Activated naive CD8-positive, alpha-beta T cell treated with anti-CD3 and anti-CD28 coated beads, Interleukin-2, amount 50 U/mL, for 24 hours (primary cell): ENCODE measurements around the gene CRACR2B.
A peak's percentile ranks its signal among the peaks of the same experiment; 100 is the strongest.

Experiments used
- ATAC-seq: fragments of 150-1000 bp; cut with Tn5 transposase; one replicate; pipeline ENCODE4 v1.10.0; 2021
- DNase-seq: peaks from one replicate; pipeline ENCODE4 v3.0.0; 2021
- H3K27ac Mint-ChIP-seq: one replicate; pipeline ENCODE4 v1.8.0; 2021; ENCODE audit warnings: mild to moderate bottlenecking, mixed read lengths
- H3K27me3 Mint-ChIP-seq: one replicate; pipeline ENCODE4 v1.8.0; 2021; ENCODE audit warnings: mixed read lengths
- H3K36me3 Mint-ChIP-seq: one replicate; pipeline ENCODE4 v1.8.0; 2021; ENCODE audit warnings: low read depth, mixed read lengths
- H3K4me1 Mint-ChIP-seq: one replicate; pipeline ENCODE4 v1.8.0; 2021; ENCODE audit warnings: mixed read lengths
- H3K4me3 Mint-ChIP-seq: one replicate; pipeline ENCODE4 v1.8.0; 2021; ENCODE audit warnings: mild to moderate bottlenecking, moderate library complexity, mixed read lengths
- H3K9me3 Mint-ChIP-seq: one replicate; pipeline ENCODE4 v1.8.0; 2021; ENCODE audit warnings: mixed read lengths

CRACR2B gene

DNA sequence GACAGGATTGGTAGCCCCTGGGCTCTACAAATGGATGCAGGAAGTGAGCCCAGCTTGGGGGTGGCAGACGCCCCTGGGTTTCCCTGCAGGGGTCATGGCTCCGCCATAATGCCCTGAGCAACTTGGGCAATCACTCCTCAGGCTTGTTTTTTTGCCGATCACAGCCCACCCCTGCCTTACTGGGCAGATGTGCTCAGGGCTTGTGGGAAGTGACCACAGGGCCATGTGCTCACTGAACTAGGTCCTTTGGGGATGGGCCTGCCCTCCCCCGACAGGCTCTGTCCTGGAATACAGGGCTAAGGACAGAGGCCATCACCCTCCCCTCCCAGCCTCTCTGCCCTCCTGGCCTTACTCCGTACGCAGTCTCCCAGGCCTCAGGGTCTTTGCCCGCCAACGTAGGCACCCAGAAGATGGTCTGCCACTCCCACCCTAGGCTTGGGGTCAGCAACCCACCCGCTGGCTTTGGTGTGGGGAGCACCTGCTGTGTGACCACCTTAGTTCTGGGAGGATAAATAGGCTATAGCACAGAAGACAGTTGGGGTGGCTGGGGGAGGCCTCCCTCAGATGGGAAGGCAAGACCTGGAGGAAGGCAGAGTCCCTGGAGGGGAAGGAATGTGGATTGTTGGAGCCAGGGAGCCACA is 14.1 kb upstream of the CRACR2B start:
- Mint-ChIP-seq H3K4me1 (peaks cover 34% of the 10 kb centered on the region), H3K4me3 (peak overlapping the region; percentile 93), H3K9me3 (no peaks in the 10 kb centered on the region), H3K27me3 (no peaks in the 10 kb centered on the region), H3K36me3 (peaks cover 39% of the 10 kb centered on the region), H3K27ac (peak overlapping the region; percentile 98)
- DNase-seq (no peak), ATAC-seq (no peak)

DNA sequence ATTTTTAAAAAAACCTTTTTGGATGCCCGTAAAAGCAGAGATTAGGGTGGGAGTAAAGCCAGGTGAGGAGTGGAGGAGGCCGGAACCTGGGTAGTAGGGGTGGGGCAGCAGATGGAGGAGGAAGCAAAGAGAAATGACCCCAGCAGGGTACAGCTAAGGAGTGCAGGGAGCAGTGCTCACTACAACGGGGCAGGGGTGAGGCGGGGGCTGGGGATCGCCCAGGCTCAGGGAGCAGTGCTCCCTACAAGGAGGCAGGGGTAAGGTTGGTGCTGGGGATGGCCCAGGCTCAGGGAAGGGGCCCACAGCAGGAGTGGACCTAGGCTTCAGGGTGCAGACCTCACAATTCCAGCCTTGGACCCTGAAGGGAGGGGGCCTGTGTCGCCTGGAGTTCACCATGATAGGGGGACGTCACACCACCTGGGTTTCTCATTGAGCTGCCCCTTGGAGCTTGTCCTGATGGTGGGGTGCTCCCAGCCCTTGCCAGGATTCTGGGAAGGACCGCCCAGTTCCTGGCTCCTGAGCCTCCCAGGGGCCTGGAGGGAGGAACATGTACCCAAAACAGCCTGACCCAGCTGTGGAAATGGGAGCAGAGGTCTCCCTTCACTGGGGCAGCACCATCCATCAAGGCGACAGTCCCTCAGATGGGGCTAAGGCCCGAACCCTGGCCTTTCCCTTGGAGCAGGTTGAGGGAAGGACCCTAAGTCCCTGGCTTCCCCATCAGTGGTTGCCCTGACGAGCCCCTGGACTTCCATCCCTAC is 11.9 kb upstream of the CRACR2B start:
- ATAC-seq = no peak
- Mint-ChIP-seq H3K4me1 (peaks cover 26% of the 10 kb centered on the region), H3K27ac (no peak overlapping the region), H3K4me3 (no peak overlapping the region), H3K36me3 (peaks cover 30% of the 10 kb centered on the region), H3K9me3 (no peaks in the 10 kb centered on the region), H3K27me3 (no peaks in the 10 kb centered on the region)
- no peak for DNase-seq

DNA sequence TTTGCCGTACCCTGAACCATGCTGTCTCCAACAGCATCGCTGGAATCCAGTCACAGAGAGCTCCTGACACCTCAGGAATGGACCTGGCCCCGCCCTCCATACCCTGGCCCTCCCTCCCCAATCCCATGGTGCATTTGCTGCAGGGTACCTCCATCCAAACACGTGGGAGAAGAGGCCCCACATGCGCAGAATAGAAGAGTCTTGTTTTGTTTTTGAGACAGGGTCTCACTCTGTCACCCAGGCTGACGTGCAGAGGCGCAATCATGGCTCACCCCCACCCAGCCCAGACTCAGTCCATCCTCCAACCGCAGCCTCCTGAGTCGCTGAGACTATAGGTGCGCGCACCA is 11.3 kb upstream of the CRACR2B start:
- Mint-ChIP-seq H3K36me3 (peaks cover 24% of the 10 kb centered on the region), H3K27ac (no peak overlapping the region), H3K4me1 (peaks cover 24% of the 10 kb centered on the region), H3K27me3 (no peaks in the 10 kb centered on the region), H3K9me3 (no peaks in the 10 kb centered on the region), H3K4me3 (no peak overlapping the region)
- ATAC-seq = no peak
- DNase-seq = no peak

DNA sequence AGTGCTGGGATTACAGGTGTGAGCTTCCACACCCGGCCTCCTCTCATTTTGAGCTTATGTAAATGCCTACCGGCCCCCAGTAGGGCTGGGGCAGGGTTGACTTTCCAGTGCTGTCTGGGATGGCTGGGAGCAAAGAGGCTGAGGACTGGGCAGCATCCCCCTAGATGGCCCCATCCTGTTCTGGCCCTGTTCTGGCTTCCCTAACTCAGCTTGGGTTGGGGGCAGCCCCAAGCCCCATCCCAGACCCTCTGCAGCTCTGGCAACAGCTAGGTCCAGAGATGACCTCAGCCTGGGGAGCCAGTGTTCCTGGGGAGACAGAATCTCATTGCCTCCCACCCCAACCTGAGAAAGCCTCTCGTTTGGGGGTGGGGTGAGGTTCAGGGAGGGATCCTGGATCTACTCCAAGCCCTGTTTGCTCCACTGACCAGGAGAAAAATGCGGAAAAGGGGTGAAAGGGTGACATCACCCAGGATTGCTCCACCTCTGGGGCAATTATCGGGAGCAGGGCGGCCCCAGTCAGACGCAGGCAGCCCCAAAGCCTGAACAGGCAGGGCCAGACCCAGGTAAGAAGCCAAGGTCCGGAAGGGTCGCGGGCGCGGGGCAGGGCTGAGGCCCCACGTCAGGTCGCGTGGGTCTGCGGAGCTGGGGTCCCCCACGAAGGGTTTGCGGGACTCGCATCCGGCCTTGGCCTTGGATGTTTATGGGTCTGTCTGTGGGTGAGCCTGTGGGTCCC is 9.2 kb upstream of the CRACR2B start, which contains the start of gene PNPLA2:
PNPLA2 (plus strand) TSS at position 519 of the 733 bp plus-strand sequence. CDS start 805 bp downstream, outside the sequence.
- ATAC-seq = no peak

DNA sequence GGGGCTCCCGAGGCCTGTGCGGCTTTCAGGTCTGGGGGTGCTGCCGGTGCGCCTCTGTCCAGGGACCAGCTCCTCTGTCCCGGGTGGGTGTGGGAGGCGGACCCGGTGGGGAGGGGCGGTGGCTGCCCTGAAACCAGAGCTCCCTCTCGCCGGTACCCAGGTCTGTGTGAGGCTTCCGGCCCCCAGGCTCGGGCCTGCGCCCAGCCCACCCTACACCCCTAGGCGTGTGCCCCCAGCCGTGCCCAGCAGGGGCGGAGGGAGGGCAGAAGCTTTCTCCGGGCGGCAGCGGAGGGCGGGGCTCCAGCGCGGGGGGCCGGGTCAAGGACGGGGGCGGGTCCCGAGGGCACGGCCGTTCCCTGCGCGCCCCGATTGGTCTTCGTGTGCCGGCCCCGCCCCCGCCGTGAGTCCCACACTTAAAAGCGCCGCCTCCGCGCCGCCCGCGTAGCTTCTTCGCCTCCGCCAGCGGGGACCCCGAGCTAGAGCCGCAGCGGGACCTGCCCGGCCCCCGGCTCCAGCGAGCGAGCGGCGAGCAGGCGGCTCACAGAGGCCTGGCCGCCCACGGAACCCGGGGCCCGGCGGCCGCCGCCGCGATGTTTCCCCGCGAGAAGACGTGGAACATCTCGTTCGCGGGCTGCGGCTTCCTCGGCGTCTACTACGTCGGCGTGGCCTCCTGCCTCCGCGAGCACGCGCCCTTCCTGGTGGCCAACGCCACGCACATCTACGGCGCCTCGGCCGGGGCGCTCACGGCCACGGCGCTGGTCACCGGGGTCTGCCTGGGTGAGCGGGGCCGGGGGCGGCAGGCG is 8.4 kb upstream of the CRACR2B start:
- Mint-ChIP-seq H3K4me3 (peak overlapping the region; percentile 77), H3K36me3 (no peaks in the 10 kb centered on the region), H3K4me1 (peaks cover 12% of the 10 kb centered on the region), H3K27ac (no peak overlapping the region), H3K9me3 (no peaks in the 10 kb centered on the region), H3K27me3 (no peaks in the 10 kb centered on the region)
- ATAC-seq = peak; percentile 74
- peak; percentile 93 for DNase-seq

More for the DNA sequence above, 9.2 kb upstream of the CRACR2B start, which contains the start of gene PNPLA2:
- H3K4me3 Mint-ChIP-seq = peak within 1 kb of the TSS; percentile 77
- H3K9me3 Mint-ChIP-seq = no peaks in the 10 kb centered on the region
- peaks cover 12% of the 10 kb centered on the region for H3K4me1 Mint-ChIP-seq
- H3K27me3 Mint-ChIP-seq = no peaks in the 10 kb centered on the region
- DNase-seq = no peak
- peaks cover 4% of the 10 kb centered on the region for H3K36me3 Mint-ChIP-seq
- no peak within 1 kb of the TSS for H3K27ac Mint-ChIP-seq

DNA sequence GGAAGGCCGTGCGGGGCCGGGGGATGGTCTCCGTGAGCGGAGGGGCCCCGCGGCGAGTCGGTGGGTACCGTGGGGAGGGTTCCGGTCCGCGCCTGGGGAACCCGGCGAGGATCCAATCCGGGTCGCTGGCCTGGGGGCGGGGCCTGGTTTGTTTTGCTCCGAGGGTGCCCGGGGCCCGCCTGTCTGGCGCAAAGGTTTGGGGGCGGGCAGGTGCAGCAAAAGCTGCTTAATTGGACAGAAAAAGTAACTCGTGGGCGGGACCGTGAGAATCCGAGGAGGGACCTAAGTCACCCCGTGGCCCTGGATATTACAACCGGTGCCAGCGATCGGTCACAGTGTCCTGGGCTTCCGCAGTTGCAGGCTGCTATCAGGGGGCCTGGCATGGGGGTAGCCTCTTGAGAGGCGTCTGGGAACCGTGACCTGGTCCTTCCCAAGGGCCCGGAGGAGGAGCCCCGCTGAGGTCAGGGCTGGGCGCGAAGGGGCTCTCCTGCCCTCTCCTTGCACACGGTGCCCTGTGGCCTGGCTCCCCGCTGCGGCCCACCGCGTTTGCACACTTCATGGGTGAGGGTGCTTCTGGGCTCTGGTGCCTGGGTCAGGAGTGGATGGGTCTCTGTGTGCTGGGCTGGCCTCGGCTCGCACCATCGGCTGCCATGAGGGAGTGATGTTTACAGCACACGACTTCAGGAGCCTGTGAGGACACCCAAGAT is 7.6 kb upstream of the CRACR2B start:
- Mint-ChIP-seq H3K36me3 (no peaks in the 10 kb centered on the region), H3K27me3 (no peaks in the 10 kb centered on the region), H3K9me3 (no peaks in the 10 kb centered on the region), H3K4me1 (peaks cover 12% of the 10 kb centered on the region), H3K27ac (no peak overlapping the region), H3K4me3 (peak overlapping the region; percentile 77)
- DNase-seq (peak; percentile 93), ATAC-seq (peak; percentile 71)

DNA sequence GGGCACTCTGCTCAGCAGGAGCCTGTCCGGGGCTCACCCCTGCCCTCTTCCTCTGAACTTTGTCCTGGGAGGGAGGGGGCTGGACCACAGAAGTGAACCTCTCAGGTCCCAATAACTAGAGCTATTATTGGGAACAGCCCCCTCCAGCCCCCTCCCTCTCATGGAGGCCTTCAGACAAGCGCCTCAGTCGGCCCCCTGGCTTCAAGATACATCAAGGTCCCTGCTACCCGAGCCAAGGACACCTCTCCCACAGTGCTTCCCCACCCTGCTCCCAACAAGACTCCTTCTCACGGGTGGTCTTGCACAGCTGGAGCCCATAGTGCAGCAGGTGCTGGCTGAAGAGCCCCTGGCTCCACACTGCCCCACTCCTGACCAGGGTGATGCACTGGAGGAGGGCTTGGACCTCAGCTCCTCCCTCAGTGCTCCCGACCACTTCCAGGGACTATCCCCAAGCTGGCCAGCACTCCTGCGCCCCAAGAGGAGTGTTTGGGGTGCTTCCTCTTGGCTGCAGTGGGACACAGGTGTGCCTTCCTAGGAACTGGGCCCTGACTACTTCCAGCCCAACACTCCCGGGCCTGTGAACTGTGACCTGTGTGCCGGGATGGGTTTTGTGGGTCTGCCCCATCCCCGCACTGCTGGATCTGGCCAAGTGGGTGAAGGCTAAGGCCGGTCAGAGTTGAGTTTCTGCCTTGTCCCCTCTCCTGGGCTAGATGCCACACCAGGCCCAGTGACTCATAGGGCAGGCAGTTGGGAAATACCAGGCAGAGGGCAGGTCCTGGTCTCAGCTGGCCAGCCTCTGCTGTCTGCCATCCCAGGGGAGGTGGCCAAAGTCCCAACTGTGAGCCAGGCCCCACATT is 6.8 kb upstream of the CRACR2B start:
- Mint-ChIP-seq H3K4me3 (peak overlapping the region; percentile 77), H3K36me3 (no peaks in the 10 kb centered on the region), H3K27me3 (no peaks in the 10 kb centered on the region), H3K27ac (no peak overlapping the region), H3K4me1 (peaks cover 12% of the 10 kb centered on the region), H3K9me3 (no peaks in the 10 kb centered on the region)
- no peak for ATAC-seq
- DNase-seq = no peak

DNA sequence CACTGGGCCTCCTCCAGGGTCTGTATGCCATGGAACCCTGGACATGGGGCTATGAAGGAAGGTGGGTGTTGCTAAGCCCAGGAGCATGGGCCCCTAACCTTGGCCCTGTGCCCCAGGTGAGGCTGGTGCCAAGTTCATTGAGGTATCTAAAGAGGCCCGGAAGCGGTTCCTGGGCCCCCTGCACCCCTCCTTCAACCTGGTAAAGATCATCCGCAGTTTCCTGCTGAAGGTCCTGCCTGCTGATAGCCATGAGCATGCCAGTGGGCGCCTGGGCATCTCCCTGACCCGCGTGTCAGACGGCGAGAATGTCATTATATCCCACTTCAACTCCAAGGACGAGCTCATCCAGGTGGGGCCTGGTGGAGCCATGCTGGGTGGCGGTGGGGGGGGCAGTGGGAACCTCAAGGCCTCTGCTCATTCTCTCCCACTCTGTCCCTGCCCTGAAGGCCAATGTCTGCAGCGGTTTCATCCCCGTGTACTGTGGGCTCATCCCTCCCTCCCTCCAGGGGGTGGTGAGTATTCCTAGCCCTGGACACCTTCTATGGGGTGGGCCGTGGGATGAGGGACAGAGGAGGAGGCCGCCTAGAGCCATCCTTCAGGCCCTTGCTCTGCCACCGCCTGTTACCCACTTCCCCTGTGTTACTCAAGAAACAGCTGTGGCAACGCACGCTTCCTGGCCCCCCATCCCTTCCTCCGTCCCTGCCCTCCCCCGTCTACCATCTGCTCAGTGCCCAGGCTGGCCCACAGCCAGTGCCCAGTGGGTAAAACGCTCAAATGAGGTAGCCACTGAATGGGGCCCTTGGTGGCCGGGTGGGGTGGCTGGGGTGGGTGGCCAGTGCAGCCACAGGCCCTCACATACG is 6.0 kb upstream of the CRACR2B start:
- Mint-ChIP-seq H3K27ac (no peak overlapping the region), H3K4me1 (peaks cover 17% of the 10 kb centered on the region), H3K36me3 (no peaks in the 10 kb centered on the region), H3K9me3 (no peaks in the 10 kb centered on the region), H3K27me3 (peaks cover 3% of the 10 kb centered on the region), H3K4me3 (no peak overlapping the region)
- DNase-seq = no peak
- ATAC-seq = no peak

DNA sequence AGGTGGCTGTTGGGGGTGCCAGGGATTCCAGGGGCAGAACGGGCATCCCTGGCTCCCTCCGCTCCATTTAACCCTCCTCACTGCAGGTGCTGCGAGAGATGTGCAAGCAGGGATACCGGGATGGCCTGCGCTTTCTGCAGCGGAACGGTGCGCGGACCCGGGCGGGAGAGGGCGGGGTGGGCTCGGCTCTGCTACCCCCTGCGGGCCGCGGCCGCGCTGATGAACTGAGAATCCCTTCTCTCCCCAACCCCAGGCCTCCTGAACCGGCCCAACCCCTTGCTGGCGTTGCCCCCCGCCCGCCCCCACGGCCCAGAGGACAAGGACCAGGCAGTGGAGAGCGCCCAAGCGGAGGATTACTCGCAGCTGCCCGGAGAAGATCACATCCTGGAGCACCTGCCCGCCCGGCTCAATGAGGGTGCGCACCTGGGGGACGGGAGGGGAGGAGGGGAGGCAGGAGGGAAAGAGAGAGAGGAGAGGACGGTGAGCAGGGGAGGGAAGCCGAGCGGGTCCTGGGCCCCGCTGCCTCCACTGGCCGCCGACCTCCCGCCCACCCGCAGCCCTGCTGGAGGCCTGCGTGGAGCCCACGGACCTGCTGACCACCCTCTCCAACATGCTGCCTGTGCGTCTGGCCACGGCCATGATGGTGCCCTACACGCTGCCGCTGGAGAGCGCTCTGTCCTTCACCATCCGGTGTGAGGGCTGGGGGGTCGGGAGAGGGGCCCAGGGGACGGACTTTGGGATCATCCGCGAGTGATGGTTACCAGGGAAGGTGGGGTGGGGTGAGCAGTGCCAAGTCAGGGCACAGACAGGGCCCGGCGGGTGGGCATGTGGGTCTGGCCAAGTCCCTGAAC is 4.1 kb upstream of the CRACR2B start:
- no peak for ATAC-seq
- H3K4me3 Mint-ChIP-seq = no peak overlapping the region
- peaks cover 17% of the 10 kb centered on the region for H3K27me3 Mint-ChIP-seq
- no peaks in the 10 kb centered on the region for H3K36me3 Mint-ChIP-seq
- no peak for DNase-seq
- no peak overlapping the region for H3K27ac Mint-ChIP-seq
- peaks cover 22% of the 10 kb centered on the region for H3K4me1 Mint-ChIP-seq
- H3K9me3 Mint-ChIP-seq = no peaks in the 10 kb centered on the region

DNA sequence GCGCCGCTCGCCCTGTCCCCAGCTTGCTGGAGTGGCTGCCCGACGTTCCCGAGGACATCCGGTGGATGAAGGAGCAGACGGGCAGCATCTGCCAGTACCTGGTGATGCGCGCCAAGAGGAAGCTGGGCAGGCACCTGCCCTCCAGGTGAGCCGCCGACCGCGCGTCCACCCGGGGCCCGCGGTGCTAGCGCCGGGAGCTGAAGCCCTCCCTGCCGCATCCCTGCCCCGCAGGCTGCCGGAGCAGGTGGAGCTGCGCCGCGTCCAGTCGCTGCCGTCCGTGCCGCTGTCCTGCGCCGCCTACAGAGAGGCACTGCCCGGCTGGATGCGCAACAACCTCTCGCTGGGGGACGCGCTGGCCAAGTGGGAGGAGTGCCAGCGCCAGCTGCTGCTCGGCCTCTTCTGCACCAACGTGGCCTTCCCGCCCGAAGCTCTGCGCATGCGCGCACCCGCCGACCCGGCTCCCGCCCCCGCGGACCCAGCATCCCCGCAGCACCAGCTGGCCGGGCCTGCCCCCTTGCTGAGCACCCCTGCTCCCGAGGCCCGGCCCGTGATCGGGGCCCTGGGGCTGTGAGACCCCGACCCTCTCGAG is 3.3 kb upstream of the CRACR2B start:
- H3K4me3 Mint-ChIP-seq = no peak overlapping the region
- H3K27ac Mint-ChIP-seq = no peak overlapping the region
- peaks cover 26% of the 10 kb centered on the region for H3K4me1 Mint-ChIP-seq
- no peaks in the 10 kb centered on the region for H3K9me3 Mint-ChIP-seq
- peaks cover 24% of the 10 kb centered on the region for H3K27me3 Mint-ChIP-seq
- H3K36me3 Mint-ChIP-seq = no peaks in the 10 kb centered on the region
- no peak for ATAC-seq
- no peak for DNase-seq

DNA sequence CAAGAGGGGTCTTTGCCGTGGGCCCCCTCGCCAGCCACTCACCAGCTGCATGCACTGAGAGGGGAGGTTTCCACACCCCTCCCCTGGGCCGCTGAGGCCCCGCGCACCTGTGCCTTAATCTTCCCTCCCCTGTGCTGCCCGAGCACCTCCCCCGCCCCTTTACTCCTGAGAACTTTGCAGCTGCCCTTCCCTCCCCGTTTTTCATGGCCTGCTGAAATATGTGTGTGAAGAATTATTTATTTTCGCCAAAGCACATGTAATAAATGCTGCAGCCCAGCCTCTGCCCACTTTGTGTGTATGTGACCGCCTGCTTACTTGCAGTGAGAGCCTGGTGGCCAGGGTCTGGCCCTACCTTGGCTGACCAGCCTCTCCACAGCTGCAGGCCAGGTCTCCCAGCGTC is 2.8 kb upstream of the CRACR2B start:
- H3K27ac Mint-ChIP-seq = no peak overlapping the region
- H3K27me3 Mint-ChIP-seq = peaks cover 29% of the 10 kb centered on the region
- DNase-seq = no peak
- no peaks in the 10 kb centered on the region for H3K36me3 Mint-ChIP-seq
- H3K9me3 Mint-ChIP-seq = no peaks in the 10 kb centered on the region
- H3K4me1 Mint-ChIP-seq = peaks cover 29% of the 10 kb centered on the region
- ATAC-seq = no peak
- H3K4me3 Mint-ChIP-seq = no peak overlapping the region
